WTC11 (cell line): ENCODE data around the gene PSMA1. TPM values are rescaled to one million over a fixed set of nuclear protein-coding genes. Genes with fewer than 3 reads are reported as not detected.

Experiments
- ATF1 ChIP-seq: sonication (generic); formaldehyde crosslinking; IDR thresholded peaks from 2 replicates; pipeline ENCODE4 v1.8.1; 2023; ENCODE audit warnings: mild to moderate bottlenecking, moderate library complexity, missing genetic modification reagents
- CREB1 ChIP-seq: sonication (generic); formaldehyde crosslinking; IDR thresholded peaks from 2 replicates; pipeline ENCODE4 v1.8.0; 2023; ENCODE audit warnings: mild to moderate bottlenecking, missing genetic modification reagents
- EMX1 ChIP-seq: fragments of 250-450 bp; sonication (Bioruptor Pico); IDR thresholded peaks from 2 replicates; pipeline ENCODE4 v1.8.0; 2021; ENCODE audit warnings: mild to moderate bottlenecking
- ETV6 ChIP-seq: sonication (generic); formaldehyde crosslinking; IDR thresholded peaks from 2 replicates; pipeline ENCODE4 v1.8.1; 2022; ENCODE audit warnings: mild to moderate bottlenecking, missing genetic modification reagents
- FOXJ3 ChIP-seq: sonication (generic); formaldehyde crosslinking; IDR thresholded peaks from 2 replicates; pipeline ENCODE4 v1.9.0; 2021; ENCODE audit warnings: missing genetic modification reagents, mild to moderate bottlenecking, borderline replicate concordance
- FOXK1 ChIP-seq: sonication (generic); formaldehyde crosslinking; IDR thresholded peaks from 2 replicates; pipeline ENCODE4 v1.8.0; 2022; ENCODE audit warnings: mild to moderate bottlenecking, moderate library complexity, missing genetic modification reagents
- GABPB1 ChIP-seq: sonication (generic); formaldehyde crosslinking; IDR thresholded peaks from 2 replicates; pipeline ENCODE4 v1.8.1; 2023; ENCODE audit warnings: mild to moderate bottlenecking, missing genetic modification reagents
- HMGA2 ChIP-seq: fragments of 250-450 bp; sonication (Bioruptor Pico); IDR thresholded peaks from 2 replicates; pipeline ENCODE4 v1.4.0; 2021; ENCODE audit warnings: mild to moderate bottlenecking, moderate library complexity
- KAT7 ChIP-seq: sonication (generic); formaldehyde crosslinking; IDR thresholded peaks from 2 replicates; pipeline ENCODE4 v1.8.1; 2023; ENCODE audit warnings: missing genetic modification reagents, mild to moderate bottlenecking, borderline replicate concordance
- NFATC4 ChIP-seq: fragments of 250-450 bp; sonication (Bioruptor Pico); IDR thresholded peaks from 2 replicates; pipeline ENCODE4 v1.9.0; 2021; ENCODE audit warnings: mild to moderate bottlenecking
- NR1H2 ChIP-seq: sonication (generic); formaldehyde crosslinking; IDR thresholded peaks from 2 replicates; pipeline ENCODE4 v1.9.0; 2021; ENCODE audit warnings: mild to moderate bottlenecking, moderate library complexity, missing genetic modification reagents
- NR2C2 ChIP-seq: sonication (generic); formaldehyde crosslinking; IDR thresholded peaks from 2 replicates; pipeline ENCODE4 v1.8.0; 2022; ENCODE audit warnings: mild to moderate bottlenecking, missing genetic modification reagents
- PRRX2 ChIP-seq: fragments of 250-450 bp; sonication (Bioruptor Pico); IDR thresholded peaks from 2 replicates; pipeline ENCODE4 v1.8.0; 2021; ENCODE audit warnings: mild to moderate bottlenecking
- SMAD3 ChIP-seq: sonication (generic); formaldehyde crosslinking; IDR thresholded peaks from 2 replicates; pipeline ENCODE4 v1.8.0; 2022; ENCODE audit warnings: missing genetic modification reagents, mild to moderate bottlenecking, borderline replicate concordance
- SMAD4 ChIP-seq: sonication (generic); formaldehyde crosslinking; IDR thresholded peaks from 2 replicates; pipeline ENCODE4 v1.8.0; 2022; ENCODE audit warnings: mild to moderate bottlenecking, missing genetic modification reagents
- TP53 ChIP-seq: sonication (generic); formaldehyde crosslinking; IDR thresholded peaks from 2 replicates; pipeline ENCODE4 v1.8.1; 2023; ENCODE audit warnings: mild to moderate bottlenecking, missing genetic modification reagents
- ZBTB21 ChIP-seq: sonication (generic); formaldehyde crosslinking; IDR thresholded peaks from 2 replicates; pipeline ENCODE4 v1.8.1; 2023; ENCODE audit warnings: mild to moderate bottlenecking, missing genetic modification reagents, borderline replicate concordance
- ZNF232 ChIP-seq: sonication (generic); formaldehyde crosslinking; IDR thresholded peaks from 2 replicates; pipeline ENCODE4 v1.8.0; 2022; ENCODE audit warnings: mild to moderate bottlenecking, missing genetic modification reagents
- ZNF416 ChIP-seq: fragments of 250-450 bp; sonication (Bioruptor Pico); IDR thresholded peaks from 2 replicates; pipeline ENCODE4 v1.9.0; 2021; ENCODE audit warnings: mild to moderate bottlenecking, inconsistent platforms
- ZNF423 ChIP-seq: fragments of 250-450 bp; sonication (Bioruptor Pico); IDR thresholded peaks from 2 replicates; pipeline ENCODE4 v2.1.2; 2022; ENCODE audit warnings: mild to moderate bottlenecking, moderate library complexity
- ZNF671 ChIP-seq: fragments of 250-450 bp; sonication (Bioruptor Pico); IDR thresholded peaks from 2 replicates; pipeline ENCODE4 v1.8.0; 2021; ENCODE audit warnings: mild to moderate bottlenecking
- total RNA-seq: library from RNA; stranded (reverse); gene quantifications from 3 replicates; pipeline ENCODE4 v1.2.3, GENCODE V29; 2021
- TF ChIP-seq, protein P1 (sequence below): fragments of 250-450 bp; sonication (Bioruptor Pico); IDR thresholded peaks from 2 replicates; pipeline ENCODE4 v2.1.2; 2022; ENCODE audit warnings: mild to moderate bottlenecking, moderate library complexity
- TF ChIP-seq, protein P2 (sequence below): sonication (generic); formaldehyde crosslinking; IDR thresholded peaks from 2 replicates; pipeline ENCODE4 v1.8.1; 2022; ENCODE audit warnings: low read depth, missing genetic modification reagents, borderline replicate concordance
- TF ChIP-seq, protein P3 (sequence below): sonication (generic); formaldehyde crosslinking; IDR thresholded peaks from 2 replicates; pipeline ENCODE4 v1.8.0; 2022; ENCODE audit warnings: mild to moderate bottlenecking, missing genetic modification reagents
- TF ChIP-seq, protein P4 (sequence below): sonication (generic); formaldehyde crosslinking; IDR thresholded peaks from 2 replicates; pipeline ENCODE4 v1.8.1; 2023; ENCODE audit warnings: mild to moderate bottlenecking, missing genetic modification reagents, moderate library complexity
- TF ChIP-seq, protein P5 (sequence below): sonication (generic); formaldehyde crosslinking; IDR thresholded peaks from 2 replicates; pipeline ENCODE4 v1.8.1; 2022; ENCODE audit warnings: mild to moderate bottlenecking, moderate library complexity, missing genetic modification reagents
- TF ChIP-seq, protein P6 (sequence below): sonication (generic); formaldehyde crosslinking; IDR thresholded peaks from 2 replicates; pipeline ENCODE4 v1.8.0; 2022; ENCODE audit warnings: mild to moderate bottlenecking, missing genetic modification reagents
- TF ChIP-seq, protein P7 (sequence below): sonication (generic); formaldehyde crosslinking; IDR thresholded peaks from 2 replicates; pipeline ENCODE4 v1.8.0; 2022; ENCODE audit warnings: mild to moderate bottlenecking, missing genetic modification reagents
- TF ChIP-seq, protein P8 (sequence below): sonication (generic); formaldehyde crosslinking; IDR thresholded peaks from 2 replicates; pipeline ENCODE4 v1.8.1; 2022; ENCODE audit warnings: low read depth, mild to moderate bottlenecking, moderate library complexity, missing genetic modification reagents, borderline replicate concordance

The PSMA1 gene
- total RNA-seq, 1 experiment from 2014 or later = 139 TPM

DNA sequence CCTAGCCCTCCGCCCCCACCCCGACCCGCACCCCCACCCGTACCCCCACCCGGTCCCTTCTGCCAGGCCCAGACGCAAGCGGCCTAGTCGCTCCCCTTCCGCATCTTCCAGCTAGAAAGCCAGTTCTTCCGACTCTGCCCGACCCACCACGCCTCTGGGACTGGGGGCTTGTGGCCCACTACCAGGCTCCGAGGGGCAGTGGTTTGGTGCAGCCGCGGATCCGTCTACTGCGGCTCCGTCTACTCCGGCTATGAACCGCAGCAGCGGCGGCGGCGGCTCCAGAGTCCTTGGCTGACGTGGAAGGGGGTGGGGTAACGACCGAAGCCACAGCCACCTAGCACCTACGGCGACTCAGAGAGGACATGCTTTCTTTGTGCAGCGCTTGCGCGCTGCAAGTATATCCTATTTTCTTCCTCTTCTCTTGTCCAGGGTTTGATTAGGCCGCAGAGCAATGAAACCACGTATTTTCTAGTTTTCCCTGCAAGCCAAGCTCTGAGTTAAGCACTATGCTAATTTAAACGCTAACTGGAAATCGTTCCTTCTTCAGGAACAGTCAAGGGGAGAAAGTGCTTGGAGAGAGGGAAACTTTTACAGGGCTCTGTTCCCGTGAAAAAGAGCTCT is 20.5 kb downstream of the PSMA1 start, which contains the start of gene COPB1 (continued):
- TF ChIP-seq, protein P1, sequence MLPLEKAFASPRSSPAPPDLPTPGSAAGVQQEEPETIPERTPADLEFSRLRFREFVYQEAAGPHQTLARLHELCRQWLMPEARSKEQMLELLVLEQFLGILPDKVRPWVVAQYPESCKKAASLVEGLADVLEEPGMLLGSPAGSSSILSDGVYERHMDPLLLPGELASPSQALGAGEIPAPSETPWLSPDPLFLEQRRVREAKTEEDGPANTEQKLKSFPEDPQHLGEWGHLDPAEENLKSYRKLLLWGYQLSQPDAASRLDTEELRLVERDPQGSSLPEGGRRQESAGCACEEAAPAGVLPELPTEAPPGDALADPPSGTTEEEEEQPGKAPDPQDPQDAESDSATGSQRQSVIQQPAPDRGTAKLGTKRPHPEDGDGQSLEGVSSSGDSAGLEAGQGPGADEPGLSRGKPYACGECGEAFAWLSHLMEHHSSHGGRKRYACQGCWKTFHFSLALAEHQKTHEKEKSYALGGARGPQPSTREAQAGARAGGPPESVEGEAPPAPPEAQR (CRISPR knock-in tag) = no peak
- TF ChIP-seq ZNF671 = no peak
- no peak for TF ChIP-seq CREB1
- TF ChIP-seq FOXJ3 (CRISPR knock-in tag) = no peak
- TF ChIP-seq ZNF416 (CRISPR knock-in tag) = peak; percentile 76; the same call in 1 of the 2 replicates
- no peak for TF ChIP-seq PRRX2 (CRISPR knock-in tag)
- TF ChIP-seq, protein P2, sequence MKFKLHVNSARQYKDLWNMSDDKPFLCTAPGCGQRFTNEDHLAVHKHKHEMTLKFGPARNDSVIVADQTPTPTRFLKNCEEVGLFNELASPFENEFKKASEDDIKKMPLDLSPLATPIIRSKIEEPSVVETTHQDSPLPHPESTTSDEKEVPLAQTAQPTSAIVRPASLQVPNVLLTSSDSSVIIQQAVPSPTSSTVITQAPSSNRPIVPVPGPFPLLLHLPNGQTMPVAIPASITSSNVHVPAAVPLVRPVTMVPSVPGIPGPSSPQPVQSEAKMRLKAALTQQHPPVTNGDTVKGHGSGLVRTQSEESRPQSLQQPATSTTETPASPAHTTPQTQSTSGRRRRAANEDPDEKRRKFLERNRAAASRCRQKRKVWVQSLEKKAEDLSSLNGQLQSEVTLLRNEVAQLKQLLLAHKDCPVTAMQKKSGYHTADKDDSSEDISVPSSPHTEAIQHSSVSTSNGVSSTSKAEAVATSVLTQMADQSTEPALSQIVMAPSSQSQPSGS (CRISPR knock-in tag) = no peak
- TF ChIP-seq, protein P3, sequence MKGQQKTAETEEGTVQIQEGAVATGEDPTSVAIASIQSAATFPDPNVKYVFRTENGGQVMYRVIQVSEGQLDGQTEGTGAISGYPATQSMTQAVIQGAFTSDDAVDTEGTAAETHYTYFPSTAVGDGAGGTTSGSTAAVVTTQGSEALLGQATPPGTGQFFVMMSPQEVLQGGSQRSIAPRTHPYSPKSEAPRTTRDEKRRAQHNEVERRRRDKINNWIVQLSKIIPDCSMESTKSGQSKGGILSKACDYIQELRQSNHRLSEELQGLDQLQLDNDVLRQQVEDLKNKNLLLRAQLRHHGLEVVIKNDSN (CRISPR knock-in tag) = 0 out of 2 replicates have a peak, but pooled peaks have one; percentile 32
- no peak for TF ChIP-seq ETV6 (CRISPR knock-in tag)
- TF ChIP-seq FOXK1 = no peak; the same call in none of the 2 replicates
- 0 out of 2 replicates have a peak, but pooled peaks have one; percentile 54 for TF ChIP-seq EMX1 (CRISPR knock-in tag)
- TF ChIP-seq, protein P4, sequence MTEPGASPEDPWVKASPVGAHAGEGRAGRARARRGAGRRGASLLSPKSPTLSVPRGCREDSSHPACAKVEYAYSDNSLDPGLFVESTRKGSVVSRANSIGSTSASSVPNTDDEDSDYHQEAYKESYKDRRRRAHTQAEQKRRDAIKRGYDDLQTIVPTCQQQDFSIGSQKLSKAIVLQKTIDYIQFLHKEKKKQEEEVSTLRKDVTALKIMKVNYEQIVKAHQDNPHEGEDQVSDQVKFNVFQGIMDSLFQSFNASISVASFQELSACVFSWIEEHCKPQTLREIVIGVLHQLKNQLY = no peak
- no peak; the same call in 1 of the 2 replicates for TF ChIP-seq KAT7 (CRISPR knock-in tag)
- no peak for TF ChIP-seq ZNF423 (CRISPR knock-in tag)
- TF ChIP-seq, protein P5, sequence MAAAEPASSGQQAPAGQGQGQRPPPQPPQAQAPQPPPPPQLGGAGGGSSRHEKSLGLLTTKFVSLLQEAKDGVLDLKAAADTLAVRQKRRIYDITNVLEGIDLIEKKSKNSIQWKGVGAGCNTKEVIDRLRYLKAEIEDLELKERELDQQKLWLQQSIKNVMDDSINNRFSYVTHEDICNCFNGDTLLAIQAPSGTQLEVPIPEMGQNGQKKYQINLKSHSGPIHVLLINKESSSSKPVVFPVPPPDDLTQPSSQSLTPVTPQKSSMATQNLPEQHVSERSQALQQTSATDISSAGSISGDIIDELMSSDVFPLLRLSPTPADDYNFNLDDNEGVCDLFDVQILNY (CRISPR knock-in tag) = no peak
- TF ChIP-seq NFATC4 (CRISPR knock-in tag) = no peak; the same call in 1 of the 2 replicates
- TF ChIP-seq HMGA2 (CRISPR knock-in tag) = no peak
- TF ChIP-seq, protein P6, sequence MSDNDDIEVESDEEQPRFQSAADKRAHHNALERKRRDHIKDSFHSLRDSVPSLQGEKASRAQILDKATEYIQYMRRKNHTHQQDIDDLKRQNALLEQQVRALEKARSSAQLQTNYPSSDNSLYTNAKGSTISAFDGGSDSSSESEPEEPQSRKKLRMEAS (CRISPR knock-in tag) = 0 out of 2 replicates have a peak, but pooled peaks have one; percentile 22
- TF ChIP-seq, protein P7, sequence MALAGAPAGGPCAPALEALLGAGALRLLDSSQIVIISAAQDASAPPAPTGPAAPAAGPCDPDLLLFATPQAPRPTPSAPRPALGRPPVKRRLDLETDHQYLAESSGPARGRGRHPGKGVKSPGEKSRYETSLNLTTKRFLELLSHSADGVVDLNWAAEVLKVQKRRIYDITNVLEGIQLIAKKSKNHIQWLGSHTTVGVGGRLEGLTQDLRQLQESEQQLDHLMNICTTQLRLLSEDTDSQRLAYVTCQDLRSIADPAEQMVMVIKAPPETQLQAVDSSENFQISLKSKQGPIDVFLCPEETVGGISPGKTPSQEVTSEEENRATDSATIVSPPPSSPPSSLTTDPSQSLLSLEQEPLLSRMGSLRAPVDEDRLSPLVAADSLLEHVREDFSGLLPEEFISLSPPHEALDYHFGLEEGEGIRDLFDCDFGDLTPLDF = 0 out of 2 replicates have a peak, but pooled peaks have one; percentile 59
- TF ChIP-seq GABPB1 (CRISPR knock-in tag) = 0 out of 2 replicates have a peak, but pooled peaks have one; percentile 8
- TF ChIP-seq SMAD4 (CRISPR knock-in tag) = no peak
- TF ChIP-seq ZBTB21 (CRISPR knock-in tag) = no peak
- no peak for TF ChIP-seq ATF1 (CRISPR knock-in tag)
- TF ChIP-seq NR2C2 (CRISPR knock-in tag) = no peak
- TF ChIP-seq NR1H2 (CRISPR knock-in tag) = no peak
- 0 out of 2 replicates have a peak, but pooled peaks have one; percentile 32 for TF ChIP-seq ZNF232 (CRISPR knock-in tag)
- TF ChIP-seq, protein P8, sequence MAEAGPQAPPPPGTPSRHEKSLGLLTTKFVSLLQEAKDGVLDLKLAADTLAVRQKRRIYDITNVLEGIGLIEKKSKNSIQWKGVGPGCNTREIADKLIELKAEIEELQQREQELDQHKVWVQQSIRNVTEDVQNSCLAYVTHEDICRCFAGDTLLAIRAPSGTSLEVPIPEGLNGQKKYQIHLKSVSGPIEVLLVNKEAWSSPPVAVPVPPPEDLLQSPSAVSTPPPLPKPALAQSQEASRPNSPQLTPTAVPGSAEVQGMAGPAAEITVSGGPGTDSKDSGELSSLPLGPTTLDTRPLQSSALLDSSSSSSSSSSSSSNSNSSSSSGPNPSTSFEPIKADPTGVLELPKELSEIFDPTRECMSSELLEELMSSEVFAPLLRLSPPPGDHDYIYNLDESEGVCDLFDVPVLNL = no peak
- TF ChIP-seq TP53 (CRISPR knock-in tag) = peak; percentile 45; the same call in 1 of the 2 replicates
- no peak; the same call in 1 of the 2 replicates for TF ChIP-seq SMAD3 (CRISPR knock-in tag)
